H1 (cell line): ENCODE results near the gene PDE4B.

Experiments
- BRCA1 ChIP-seq: IDR thresholded peaks from 2 replicates; pipeline ENCODE4 v1.6.1; 2012; ENCODE audit warnings: low read depth, low read length, improper control_type of control experiment
- CTCF ChIP-seq, 3 experiments: IDR thresholded peaks; 1 replicate in 2 of 3; 2 replicates in 1 of 3; pipeline versions ENCODE4 v1.5.1 to v1.6.1; 2011; ENCODE audit warnings: low read length in 3 of 3, mild to moderate bottlenecking in 3 of 3, inconsistent platforms in 2 of 3, low read depth in 1 of 3, moderate library complexity in 1 of 3; ENCODE audit not compliant: insufficient read depth in 1 of 3; ENCODE audit errors: control extremely low read depth in 1 of 3
- EGR1 ChIP-seq: IDR thresholded peaks from 2 replicates; pipeline ENCODE4 v1.6.1; 2011; ENCODE audit warnings: low read depth, low read length, borderline replicate concordance
- EP300 ChIP-seq, 2 experiments: IDR thresholded peaks; 1 replicate in 1 of 2; 2 replicates in 1 of 2; pipeline ENCODE4 v1.6.1; 2011 to 2012; ENCODE audit warnings: low read depth in 2 of 2, low read length in 2 of 2, mild to moderate bottlenecking in 2 of 2, borderline replicate concordance in 1 of 2, inconsistent platforms in 1 of 2, moderate library complexity in 1 of 2
- HDAC6 ChIP-seq: IDR thresholded peaks from one replicate; pipeline ENCODE4 v1.7.1; 2012; ENCODE audit warnings: low read depth, mild to moderate bottlenecking, inconsistent platforms, low read length, moderate library complexity
- JUN ChIP-seq: IDR thresholded peaks from 2 replicates; pipeline ENCODE4 v1.6.1; 2011; ENCODE audit warnings: low read depth, mild to moderate bottlenecking, improper control_type of control experiment, low read length
- JUND ChIP-seq: IDR thresholded peaks from 2 replicates; pipeline ENCODE4 v1.6.1; 2011; ENCODE audit warnings: mild to moderate bottlenecking, improper control_type of control experiment, low read length
- NRF1 ChIP-seq: IDR thresholded peaks from 2 replicates; pipeline ENCODE4 v1.6.1; 2011; ENCODE audit warnings: mild to moderate bottlenecking, low read depth, low read length, improper control_type of control experiment

- TF ChIP-seq JUND (no peak), EGR1 (no peak), CTCF (IDR thresholded peaks at IDR 0.05; ENCODE audit: control extremely low read depth in 1 of 3, insufficient read depth in 1 of 3, low read depth in 1 of 3, low read length in 3 of 3) (no peak), NRF1 (no peak), EP300 (IDR thresholded peaks at IDR 0.05; ENCODE audit: borderline replicate concordance in 1 of 2, low read depth in 2 of 2, low read length in 2 of 2) (no peak), JUN (no peak), BRCA1 (no peak), HDAC6 (no peak)
These were observed 54.2 kb downstream of the PDE4B start for GRCh38 chr1:65846866-65847265.
